WTC11 (cell line): ENCODE data around the gene ARIH2. TPM values are rescaled to one million over a fixed set of nuclear protein-coding genes. Genes with fewer than 3 reads are reported as not detected.

Source experiments
- ATAC-seq: fragments of 200-7000 bp; cut with Tn5 transposase; 2 replicates; pipeline ENCODE4 v1.10.0; 2021; ENCODE audit warnings: mild to moderate bottlenecking, moderate library complexity
- CTCF ChIA-PET: fragments of 300-600 bp; sonication (Branson Sonifier 250); formaldehyde crosslinking; loops from one replicate; lab custom pipeline; 2021; ENCODE audit warnings: antibody characterized with exemption; lab: Charles Lee
- POLR2A ChIA-PET: fragments of 350-600 bp; sonication (Branson Sonifier 250); formaldehyde crosslinking; loops from one replicate; lab custom pipeline; 2021; ENCODE audit warnings: antibody characterized with exemption; lab: Charles Lee
- DNase-seq: peaks from one replicate; pipeline ENCODE4 v3.0.0; 2021; ENCODE audit warnings: low spot score
- H3K27ac Mint-ChIP-seq: 2 replicates; pipeline ENCODE4 v1.8.0; 2021; ENCODE audit warnings: mixed read lengths
- H3K27me3 Mint-ChIP-seq: 2 replicates; pipeline ENCODE4 v1.8.0; 2021; ENCODE audit warnings: low read depth, mild to moderate bottlenecking, moderate library complexity, mixed read lengths
- H3K36me3 Mint-ChIP-seq: 2 replicates; pipeline ENCODE4 v1.8.0; 2021; ENCODE audit warnings: mixed read lengths
- H3K4me1 Mint-ChIP-seq: 2 replicates; pipeline ENCODE4 v1.8.0; 2022; ENCODE audit warnings: mixed read lengths
- H3K4me3 Mint-ChIP-seq: 2 replicates; pipeline ENCODE4 v1.8.0; 2021; ENCODE audit warnings: mild to moderate bottlenecking, moderate library complexity, mixed read lengths
- H3K9me3 Mint-ChIP-seq: 2 replicates; pipeline ENCODE4 v1.8.0; 2021; ENCODE audit warnings: mixed read lengths
- ARID4B ChIP-seq: sonication (generic); formaldehyde crosslinking; IDR thresholded peaks from 2 replicates; pipeline ENCODE4 v1.8.0; 2023; ENCODE audit warnings: missing genetic modification reagents, mild to moderate bottlenecking, borderline replicate concordance
- ATF3 ChIP-seq: sonication (generic); formaldehyde crosslinking; conservative IDR thresholded peaks from 2 replicates; pipeline ENCODE4 v1.8.1; 2022; ENCODE audit warnings: mild to moderate bottlenecking, missing genetic modification reagents
- ETV6 ChIP-seq: sonication (generic); formaldehyde crosslinking; IDR thresholded peaks from 2 replicates; pipeline ENCODE4 v1.8.1; 2022; ENCODE audit warnings: mild to moderate bottlenecking, missing genetic modification reagents
- FOXP1 ChIP-seq: sonication (generic); formaldehyde crosslinking; IDR thresholded peaks from 2 replicates; pipeline ENCODE4 v1.8.0; 2022; ENCODE audit warnings: missing genetic modification reagents, mild to moderate bottlenecking, moderate library complexity, borderline replicate concordance
- GABPB1 ChIP-seq: sonication (generic); formaldehyde crosslinking; IDR thresholded peaks from 2 replicates; pipeline ENCODE4 v1.8.1; 2023; ENCODE audit warnings: mild to moderate bottlenecking, missing genetic modification reagents
- KAT7 ChIP-seq: sonication (generic); formaldehyde crosslinking; IDR thresholded peaks from 2 replicates; pipeline ENCODE4 v1.8.1; 2023; ENCODE audit warnings: missing genetic modification reagents, mild to moderate bottlenecking, borderline replicate concordance
- MYBL2 ChIP-seq: sonication (generic); formaldehyde crosslinking; IDR thresholded peaks from 2 replicates; pipeline ENCODE4 v1.8.1; 2023; ENCODE audit warnings: mild to moderate bottlenecking, moderate library complexity, missing genetic modification reagents
- RORB ChIP-seq: fragments of 250-450 bp; sonication (Bioruptor Pico); IDR thresholded peaks from 2 replicates; pipeline ENCODE4 v1.9.0; 2021; ENCODE audit warnings: mild to moderate bottlenecking
- SP1 ChIP-seq: sonication (generic); formaldehyde crosslinking; conservative IDR thresholded peaks from 2 replicates; pipeline ENCODE4 v1.8.1; 2022; ENCODE audit warnings: missing genetic modification reagents
- TP53 ChIP-seq: sonication (generic); formaldehyde crosslinking; IDR thresholded peaks from 2 replicates; pipeline ENCODE4 v1.8.1; 2023; ENCODE audit warnings: mild to moderate bottlenecking, missing genetic modification reagents
- USF1 ChIP-seq: sonication (generic); formaldehyde crosslinking; IDR thresholded peaks from 2 replicates; pipeline ENCODE4 v1.8.0; 2022; ENCODE audit warnings: mild to moderate bottlenecking, missing genetic modification reagents
- USF2 ChIP-seq: sonication (generic); formaldehyde crosslinking; IDR thresholded peaks from 2 replicates; pipeline ENCODE4 v1.8.1; 2023; ENCODE audit warnings: mild to moderate bottlenecking, missing genetic modification reagents, moderate library complexity
- ZMAT4 ChIP-seq: fragments of 250-450 bp; sonication (Bioruptor Pico); IDR thresholded peaks from 2 replicates; pipeline ENCODE4 v1.9.0; 2021; ENCODE audit warnings: mild to moderate bottlenecking
- ZNF263 ChIP-seq: sonication (generic); formaldehyde crosslinking; IDR thresholded peaks from 2 replicates; pipeline ENCODE4 v1.8.1; 2022; ENCODE audit warnings: low read depth, mild to moderate bottlenecking, moderate library complexity, missing genetic modification reagents
- total RNA-seq: library from RNA; stranded (reverse); gene quantifications from 3 replicates; pipeline ENCODE4 v1.2.3, GENCODE V29; 2021

The ARIH2 gene
- total RNA-seq, 1 experiment from 2014 or later, result 134 TPM

GRCh38 chr3:49017971-49018706 lies 99.5 kb downstream of the ARIH2 start, which contains the start of gene DALRD3 (continued):
- TF ChIP-seq ARID4B (peak; percentile 62), TP53 (CRISPR knock-in tag) (peak; percentile 64; the same call in 1 of the 2 replicates), SP1 (peak; percentile 76), USF2 (CRISPR knock-in tag) (peak; percentile 9; the same call in 1 of the 2 replicates)

GRCh38 chr3:49018707-49019006 lies 100.0 kb downstream of the ARIH2 start:
- no peaks in the 10 kb centered on the region for H3K27me3 Mint-ChIP-seq
- no peaks in the 10 kb centered on the region for H3K9me3 Mint-ChIP-seq
- no peak for ATAC-seq
- peak overlapping the region; percentile 92 for H3K4me3 Mint-ChIP-seq
- POLR2A ChIA-PET, result interaction anchor here (1.6 to 3.6 kb wide), 4 partner anchors 11 to 75 kb away, joined by 3 to 40 read pairs (median 8); partner anchors contain the start of genes IMPDH2, P4HTM and WDR6
- CTCF ChIA-PET, result interaction anchor here (2.3 to 8.2 kb wide), 2 partner anchors 12 to 30 kb away, joined by 21 to 101 read pairs; partner anchors contain the start of genes P4HTM and WDR6
- DNase-seq, result no peak
- peak; percentile 13; the same call in 1 of the 2 replicates for TF ChIP-seq MYBL2 (CRISPR knock-in tag)
- TF ChIP-seq RORB (CRISPR knock-in tag), result no peak
- TF ChIP-seq ETV6 (CRISPR knock-in tag), result peak; percentile 14; the same call in 1 of the 2 replicates
- no peak; the same call in 1 of the 2 replicates for TF ChIP-seq GABPB1 (CRISPR knock-in tag)
- TF ChIP-seq KAT7 (CRISPR knock-in tag), result 0 out of 2 replicates have a peak, but pooled peaks have one; percentile 4
- no peak for TF ChIP-seq USF1
- TF ChIP-seq, all 79 proteins: peak for 3
- H3K36me3 Mint-ChIP-seq, result peaks cover 33% of the 10 kb centered on the region
- H3K4me1 Mint-ChIP-seq, result peaks cover 25% of the 10 kb centered on the region
- peak overlapping the region; percentile 92 for H3K27ac Mint-ChIP-seq

GRCh38 chr3:49019941-49020329 lies 101.3 kb downstream of the ARIH2 start:
- Mint-ChIP-seq H3K27ac (peak overlapping the region; percentile 89), H3K4me1 (peaks cover 28% of the 10 kb centered on the region), H3K27me3 (no peaks in the 10 kb centered on the region), H3K9me3 (no peaks in the 10 kb centered on the region), H3K36me3 (peaks cover 39% of the 10 kb centered on the region), H3K4me3 (peak overlapping the region; percentile 92)
- no peak for DNase-seq
- ChIA-PET POLR2A (interaction anchor here (1.2 to 4.3 kb wide), 6 partner anchors 9 to 357 kb away, joined by 3 to 81 read pairs (median 26); partner anchors contain the start of genes CELSR3, IMPDH2, IP6K2 and P4HTM), CTCF (interaction anchor here (0.7 to 8.2 kb wide), 4 partner anchors 10 to 392 kb away, joined by 3 to 124 read pairs (median 52); partner anchors contain the start of genes P4HTM and WDR6)
- TF ChIP-seq ARID4B, result no peak
- no peak for TF ChIP-seq ZNF263
- TF ChIP-seq ATF3, result no peak
- no peak for TF ChIP-seq ZMAT4 (CRISPR knock-in tag)
- TF ChIP-seq FOXP1 (CRISPR knock-in tag), result no peak
- ATAC-seq, result no peak
